SK-N-SH (cell line): ENCODE data around the gene PLA2G5. TPM values are rescaled to one million over a fixed set of nuclear protein-coding genes. Genes with fewer than 3 reads are reported as not detected.

Experiments used
- CTCF ChIA-PET: fragments of 300-600, 350-600 bp; formaldehyde crosslinking; extraction: SDS; loops from one replicate; lab custom pipeline; 2021; lab: Yijun Ruan, JAX
- POLR2A ChIA-PET: fragments of 350-600 bp; sonication (Branson Sonifier 250); formaldehyde crosslinking; extraction: SDS; loops from one replicate; lab custom pipeline; 2020; ENCODE audit warnings: antibody characterized with exemption, inconsistent platforms; lab: Yijun Ruan, JAX
- DNase-seq: peaks from one replicate; pipeline ENCODE4 v3.0.0; 2012
- H2AFZ ChIP-seq: fragments of 200-600 bp; sonication (generic); 2 replicates; pipeline ENCODE4 v1.8.1; 2016; ENCODE audit warnings: antibody characterized with exemption, mild to moderate bottlenecking, low read depth
- H3F3A ChIP-seq: fragments of 200-600 bp; sonication (generic); replicated peaks from 2 replicates; pipeline ENCODE3; 2016; ENCODE audit warnings: antibody characterized with exemption, mild to moderate bottlenecking; ENCODE audit not compliant: insufficient read depth
- H3K27ac ChIP-seq, 2 experiments: fragments of 200-500 bp in 1 of 2; fragments of 200-600 bp in 1 of 2; sonication (Bioruptor generic) in 1 of 2; sonication (generic), shearing (Covaris generic) in 1 of 2; 2 replicates each; pipeline versions ENCODE4 v1.5.1 to v1.6.1; 2014 to 2016; ENCODE audit warnings: low read depth in 2 of 2, inconsistent platforms in 1 of 2, low read length in 1 of 2, mild to moderate bottlenecking in 1 of 2, mixed read lengths in 1 of 2
- H3K27me3 ChIP-seq: fragments of 200-600 bp; sonication (generic), shearing (Covaris generic); 2 replicates; pipeline ENCODE4 v1.6.1; 2016; ENCODE audit warnings: mixed run types; ENCODE audit not compliant: insufficient read depth
- H3K36me3 ChIP-seq, 2 experiments: fragments of 200-500 bp in 1 of 2; fragments of 200-600 bp in 1 of 2; sonication (Bioruptor generic) in 1 of 2; sonication (generic) in 1 of 2; replicated peaks in 1 of 2; 2 replicates each; pipeline versions ENCODE3 to v1.5.1; 2014 to 2016; ENCODE audit warnings: low read length in 1 of 2, mild to moderate bottlenecking in 1 of 2; ENCODE audit not compliant: insufficient read depth in 2 of 2, control insufficient read depth in 1 of 2
- H3K4me1 ChIP-seq, 2 experiments: fragments of 200-500 bp in 1 of 2; fragments of 200-600 bp in 1 of 2; sonication (Bioruptor generic) in 1 of 2; sonication (generic), shearing (Covaris generic) in 1 of 2; 2 replicates each; pipeline versions ENCODE4 v1.5.1 to v1.6.1; 2014 to 2016; ENCODE audit warnings: low read depth in 1 of 2, low read length in 1 of 2, mixed run types in 1 of 2; ENCODE audit not compliant: insufficient read depth in 2 of 2, control insufficient read depth in 1 of 2
- H3K4me2 ChIP-seq: fragments of 200-600 bp; sonication (generic), shearing (Covaris generic); 2 replicates; pipeline ENCODE4 v1.6.1; 2017; ENCODE audit warnings: mixed run types
- H3K4me3 ChIP-seq, 2 experiments: fragments of 200-500 bp in 1 of 2; fragments of 200-600 bp in 1 of 2; sonication (Bioruptor generic) in 1 of 2; sonication (generic), shearing (Covaris generic) in 1 of 2; 2 replicates each; pipeline versions ENCODE4 v1.5.1 to v1.8.1; 2014 to 2016; ENCODE audit warnings: low read depth in 2 of 2, inconsistent platforms in 1 of 2, low read length in 1 of 2, mild to moderate bottlenecking in 1 of 2, mixed read lengths in 1 of 2, moderate library complexity in 1 of 2
- H3K79me2 ChIP-seq: fragments of 200-600 bp; sonication (generic); 2 replicates; pipeline ENCODE4 v1.8.1; 2017; ENCODE audit warnings: mild to moderate bottlenecking; ENCODE audit not compliant: insufficient read depth
- H3K9ac ChIP-seq: fragments of 200-600 bp; sonication (generic); 2 replicates; pipeline ENCODE4 v1.6.1; 2017; ENCODE audit warnings: mixed run types
- H3K9me2 ChIP-seq: fragments of 200-600 bp; sonication (generic); 2 replicates; pipeline ENCODE4 v1.6.1; 2017; ENCODE audit warnings: mixed run types
- H3K9me3 ChIP-seq: fragments of 200-600 bp; sonication (generic); 2 replicates; pipeline ENCODE4 v1.6.1; 2017; ENCODE audit warnings: mixed run types, mild to moderate bottlenecking, moderate library complexity
- H4K20me1 ChIP-seq: fragments of 200-600 bp; sonication (generic); 2 replicates; pipeline ENCODE4 v1.6.1; 2017; ENCODE audit warnings: mild to moderate bottlenecking, mixed run types; ENCODE audit not compliant: insufficient read depth
- CHD2 ChIP-seq: fragments of 150-350 bp; IDR thresholded peaks from 2 replicates; pipeline ENCODE4 v1.6.1; 2018; ENCODE audit warnings: low read length; ENCODE audit not compliant: partially characterized antibody
- ELF1 ChIP-seq: IDR thresholded peaks from 2 replicates; pipeline ENCODE4 v1.4.0; 2012
- EP300 ChIP-seq, 2 experiments: IDR thresholded peaks; 2 replicates each; pipeline versions ENCODE4 v1.4.0 to v1.6.1; 2012; ENCODE audit warnings: borderline replicate concordance in 1 of 2, low read depth in 1 of 2, low read length in 1 of 2
- FOXJ3 ChIP-seq: sonication (generic); formaldehyde crosslinking; IDR thresholded peaks from 2 replicates; pipeline ENCODE4 v1.5.1; 2020; ENCODE audit warnings: mild to moderate bottlenecking, missing genetic modification reagents
- FOXM1 ChIP-seq: IDR thresholded peaks from 2 replicates; pipeline ENCODE4 v1.4.0; 2012; ENCODE audit warnings: low read depth, mild to moderate bottlenecking
- GATA2 ChIP-seq: sonication (generic); formaldehyde crosslinking; IDR thresholded peaks from 2 replicates; pipeline ENCODE4 v1.5.0; 2020; ENCODE audit warnings: mild to moderate bottlenecking, missing genetic modification reagents
- MAX ChIP-seq: IDR thresholded peaks from 2 replicates; pipeline ENCODE4 v1.4.0; 2012; ENCODE audit warnings: low read depth
- MEF2A ChIP-seq: IDR thresholded peaks from 2 replicates; pipeline ENCODE4 v1.4.0; 2012; ENCODE audit warnings: low read depth, borderline replicate concordance
- MXI1 ChIP-seq: IDR thresholded peaks from 2 replicates; pipeline ENCODE4 v1.6.1; 2012; ENCODE audit warnings: mild to moderate bottlenecking, low read depth, low read length, improper control_type of control experiment
- NRF1 ChIP-seq: IDR thresholded peaks from 2 replicates; pipeline ENCODE4 v1.6.1; 2012; ENCODE audit warnings: low read depth, mild to moderate bottlenecking, low read length
- SIN3A ChIP-seq: IDR thresholded peaks from 2 replicates; pipeline ENCODE4 v1.6.1; 2012; ENCODE audit warnings: low read depth, mild to moderate bottlenecking, low read length, moderate library complexity, borderline replicate concordance
- TCF12 ChIP-seq: IDR thresholded peaks from 2 replicates; pipeline ENCODE4 v1.4.0; 2012
- TEAD4 ChIP-seq: IDR thresholded peaks from 2 replicates; pipeline ENCODE4 v1.4.0; 2012; ENCODE audit warnings: mild to moderate bottlenecking, borderline replicate concordance; ENCODE audit not compliant: insufficient read depth
- USF1 ChIP-seq: IDR thresholded peaks from 2 replicates; pipeline ENCODE4 v1.4.0; 2012; ENCODE audit warnings: low read depth, borderline replicate concordance
- USF2 ChIP-seq: fragments of 150-350 bp; IDR thresholded peaks from 2 replicates; pipeline ENCODE4 v1.6.1; 2017; ENCODE audit warnings: antibody characterized with exemption, low read length, low read depth, borderline replicate concordance
- YY1 ChIP-seq: IDR thresholded peaks from 2 replicates; pipeline ENCODE4 v1.4.0; 2012; ENCODE audit warnings: low read depth, mild to moderate bottlenecking
- ZBTB33 ChIP-seq: IDR thresholded peaks from 2 replicates; pipeline ENCODE4 v1.4.0; 2012; ENCODE audit warnings: low read depth, borderline replicate concordance
- WGBS: methylation state at CpG from one replicate; pipeline ENCODE4 v1.1.6; 2017; ENCODE audit warnings: low lambda C conversion rate; 5-methylcytosine and 5-hydroxymethylcytosine counted together
- polyA plus RNA-seq, 3 experiments: library from polyadenylated mRNA; depleted of rRNA; stranded (reverse); fragments of >200 nt; gene quantifications; 2 replicates each; pipeline ENCODE4 v1.2.3, GENCODE V29; 2012

The PLA2G5 gene
- polyA plus RNA-seq, 1 of the 3 experiments (the other 2 are of a cell fraction), result not detected

- H3K4me1 ChIP-seq, result no peaks in the 10 kb centered on the region
Measured at GRCh38 chr1:20071416-20071815, 1.4 kb downstream of the PLA2G5 start.

More at GRCh38 chr1:20071416-20071815, 1.4 kb downstream of the PLA2G5 start:
- H3K9me3 ChIP-seq, result no peaks in the 10 kb centered on the region
- ChIA-PET CTCF (interaction anchor here (1.4 kb wide), 1 partner anchor 142 kb away, joined by 3 read pairs; no protein-coding TSS in a partner anchor), POLR2A (no interaction called here)
- no peaks in the 10 kb centered on the region for H3K79me2 ChIP-seq
- H3K9me2 ChIP-seq, result no peaks in the 10 kb centered on the region
- DNase-seq, result no peak
- WGBS, result 47% methylated on average over 4 of the region's 6 CpGs
- no peak for TF ChIP-seq FOXJ3 (CRISPR knock-in tag)
- TF ChIP-seq FOXM1, result no peak
- no peak for TF ChIP-seq SIN3A
- no peak for TF ChIP-seq GATA2
- no peak for TF ChIP-seq ZBTB33
- no peak for TF ChIP-seq MEF2A
- no peak for TF ChIP-seq TCF12
- no peak for TF ChIP-seq USF1
- TF ChIP-seq TEAD4, result no peak
- TF ChIP-seq NRF1, result no peak
- TF ChIP-seq MXI1, result no peak
- TF ChIP-seq YY1, result no peak
- TF ChIP-seq USF2, result no peak
- no peak for TF ChIP-seq ELF1
- no peak for TF ChIP-seq CHD2
- no peak for TF ChIP-seq EP300 (IDR thresholded peaks at IDR 0.05; ENCODE audit: borderline replicate concordance in 1 of 2, low read depth in 1 of 2, low read length in 1 of 2)
- TF ChIP-seq MAX, result no peak
- H3F3A ChIP-seq, result no peaks in the 10 kb centered on the region
- H3K4me2 ChIP-seq, result no peak overlapping the region
- peaks cover 4% of the 10 kb centered on the region; the same call in 1 of the 2 replicates for H3K27me3 ChIP-seq
- H2AFZ ChIP-seq, result no peak overlapping the region
- H3K27ac ChIP-seq, result no peak overlapping the region
- no peak overlapping the region for H3K9ac ChIP-seq
- H3K4me3 ChIP-seq, result no peak overlapping the region
- H3K36me3 ChIP-seq, result no peaks in the 10 kb centered on the region
- no peaks in the 10 kb centered on the region for H4K20me1 ChIP-seq
